GM20000 (cell line): ENCODE measurements around the gene C20orf144.

Experiments
- DNase-seq: peaks from one replicate; pipeline ENCODE4 v3.0.0; 2012; ENCODE audit warnings: low spot score
- CTCF ChIP-seq: IDR thresholded peaks from 2 replicates; pipeline ENCODE4 v1.5.1; 2012; ENCODE audit warnings: mild to moderate bottlenecking, control low read depth; ENCODE audit errors: extremely low read depth, missing control alignments

The C20orf144 gene

GRCh38 chr20:33650753-33651561, 11.2 kb upstream of the C20orf144 start:
- DNase-seq = no peak
- no peak for TF ChIP-seq CTCF

- no peak for TF ChIP-seq CTCF
- no peak for DNase-seq
These were observed 10.5 kb upstream of the C20orf144 start for GRCh38 chr20:33651562-33652048.

GRCh38 chr20:33653218-33653899, 8.8 kb upstream of the C20orf144 start:
- peak; percentile 82 for DNase-seq
- peak; percentile 64 for TF ChIP-seq CTCF

GRCh38 chr20:33653900-33654596, 8.1 kb upstream of the C20orf144 start:
- DNase-seq = no peak
- TF ChIP-seq CTCF = no peak

- TF ChIP-seq CTCF = no peak
- no peak for DNase-seq
These were observed 7.4 kb upstream of the C20orf144 start for GRCh38 chr20:33654680-33655161.

GRCh38 chr20:33655164-33655563, 7.0 kb upstream of the C20orf144 start:
- TF ChIP-seq CTCF = no peak
- DNase-seq = no peak
